Measurements from ENCODE around the gene CYP3A4. TPM values are rescaled to one million over a fixed set of nuclear protein-coding genes. Genes with fewer than 3 reads are reported as not detected.
"Not testable (repeated sequence)": the region's sequence is repeated elsewhere in the genome, so short reads cannot be mapped to it uniquely, and the experiment has no call there.

Gene CYP3A4
- total and polyA plus RNA-seq, 12 donors = 0.14 to 34.6 (median 1.00) TPM

DNA sequence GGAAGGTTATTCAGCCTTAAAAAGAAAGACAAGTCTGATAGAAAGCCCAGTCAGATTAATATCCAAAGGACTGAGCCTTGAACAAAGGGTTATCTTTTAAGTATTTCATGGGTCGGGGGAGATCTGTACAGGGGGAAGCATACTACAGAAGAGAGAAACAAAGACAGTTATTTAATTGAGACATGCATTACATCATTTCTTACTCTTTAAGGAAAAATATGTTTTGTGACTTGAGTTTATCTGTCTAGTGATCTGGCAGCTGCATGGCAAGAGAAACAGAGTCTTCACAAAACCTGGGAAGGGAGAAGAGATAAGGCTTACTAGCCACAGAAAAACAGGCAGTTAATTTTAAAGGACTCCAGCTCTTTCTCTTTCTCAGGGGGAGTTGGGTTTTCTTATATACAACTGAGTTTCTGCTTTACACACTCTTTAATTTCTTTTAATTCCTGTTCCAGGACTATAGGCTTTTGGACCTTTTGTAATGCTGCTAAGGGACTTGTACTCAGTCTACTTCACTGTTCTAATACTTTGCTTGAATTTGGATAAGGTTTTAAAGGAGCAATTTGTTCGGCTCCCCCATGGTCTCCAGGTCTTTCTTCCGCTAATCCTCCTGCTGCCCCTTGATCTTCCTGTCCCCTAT lies 23.0 kb upstream of the CYP3A4 start:
- TF ChIP-seq, protein P1, sequence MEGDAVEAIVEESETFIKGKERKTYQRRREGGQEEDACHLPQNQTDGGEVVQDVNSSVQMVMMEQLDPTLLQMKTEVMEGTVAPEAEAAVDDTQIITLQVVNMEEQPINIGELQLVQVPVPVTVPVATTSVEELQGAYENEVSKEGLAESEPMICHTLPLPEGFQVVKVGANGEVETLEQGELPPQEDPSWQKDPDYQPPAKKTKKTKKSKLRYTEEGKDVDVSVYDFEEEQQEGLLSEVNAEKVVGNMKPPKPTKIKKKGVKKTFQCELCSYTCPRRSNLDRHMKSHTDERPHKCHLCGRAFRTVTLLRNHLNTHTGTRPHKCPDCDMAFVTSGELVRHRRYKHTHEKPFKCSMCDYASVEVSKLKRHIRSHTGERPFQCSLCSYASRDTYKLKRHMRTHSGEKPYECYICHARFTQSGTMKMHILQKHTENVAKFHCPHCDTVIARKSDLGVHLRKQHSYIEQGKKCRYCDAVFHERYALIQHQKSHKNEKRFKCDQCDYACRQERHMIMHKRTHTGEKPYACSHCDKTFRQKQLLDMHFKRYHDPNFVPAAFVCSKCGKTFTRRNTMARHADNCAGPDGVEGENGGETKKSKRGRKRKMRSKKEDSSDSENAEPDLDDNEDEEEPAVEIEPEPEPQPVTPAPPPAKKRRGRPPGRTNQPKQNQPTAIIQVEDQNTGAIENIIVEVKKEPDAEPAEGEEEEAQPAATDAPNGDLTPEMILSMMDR (IDR thresholded peaks at IDR 0.05) = no peak
- WGBS, 4 donors = 69 to 73% (median 73%) methylated on average over 3 of the region's 3 CpGs
- H3K27ac ChIP-seq = no peak overlapping the region
- H3K4me3 ChIP-seq = no peak overlapping the region
- no peaks in the 10 kb centered on the region for H3K4me1 ChIP-seq (replicated peaks in 1 of 2)
- H3K36me3 ChIP-seq (replicated peaks in 1 of 2) = no peaks in the 10 kb centered on the region
- H3K9me3 ChIP-seq (replicated peaks in 1 of 3) = peaks cover 0 to 5% (median 0%) of the 10 kb centered on the region in 3 donors
- intact Hi-C loops (cut with DNase I) = no loop called here
- no peaks in the 10 kb centered on the region for H3K27me3 ChIP-seq
- DNase-seq = no peak

DNA sequence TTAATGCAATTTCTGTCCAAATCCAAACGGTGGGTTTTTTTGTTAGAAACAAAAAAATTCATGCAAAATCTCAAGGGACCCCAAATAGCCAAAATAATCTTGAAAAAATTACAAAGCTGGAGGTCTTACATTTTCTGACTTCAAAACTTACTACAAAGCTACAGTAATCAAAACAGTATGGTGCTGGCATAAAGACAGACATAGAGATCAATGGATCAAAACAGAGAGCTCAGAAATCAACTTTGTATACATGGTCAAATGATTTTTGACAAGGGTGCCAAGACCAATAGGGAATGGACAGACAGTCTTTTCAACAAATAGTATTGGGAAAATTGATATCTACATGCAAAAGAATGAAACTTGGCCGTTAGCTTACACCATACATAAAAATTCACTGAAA lies 21.7 kb upstream of the CYP3A4 start:
- H3K27me3 ChIP-seq = no peaks in the 10 kb centered on the region
- peaks cover 0 to 5% (median 0%) of the 10 kb centered on the region in 3 donors for H3K9me3 ChIP-seq (replicated peaks in 1 of 3)
- no peaks in the 10 kb centered on the region for H3K36me3 ChIP-seq (replicated peaks in 1 of 2)
- H3K27ac ChIP-seq = no peak overlapping the region
- intact Hi-C loops (cut with DNase I) = no loop called here
- no peaks in the 10 kb centered on the region for H3K4me1 ChIP-seq (replicated peaks in 1 of 2)
- no peak overlapping the region for H3K4me3 ChIP-seq
- DNase-seq = no peak
- TF ChIP-seq, protein P1 (IDR thresholded peaks at IDR 0.05) = no peak
- no peak for TF ChIP-seq POLR2A (IDR thresholded peaks at IDR 0.05)
- WGBS, 4 donors = 85 to 92% (median 88%) methylated on average over 2 of the region's 2 CpGs

DNA sequence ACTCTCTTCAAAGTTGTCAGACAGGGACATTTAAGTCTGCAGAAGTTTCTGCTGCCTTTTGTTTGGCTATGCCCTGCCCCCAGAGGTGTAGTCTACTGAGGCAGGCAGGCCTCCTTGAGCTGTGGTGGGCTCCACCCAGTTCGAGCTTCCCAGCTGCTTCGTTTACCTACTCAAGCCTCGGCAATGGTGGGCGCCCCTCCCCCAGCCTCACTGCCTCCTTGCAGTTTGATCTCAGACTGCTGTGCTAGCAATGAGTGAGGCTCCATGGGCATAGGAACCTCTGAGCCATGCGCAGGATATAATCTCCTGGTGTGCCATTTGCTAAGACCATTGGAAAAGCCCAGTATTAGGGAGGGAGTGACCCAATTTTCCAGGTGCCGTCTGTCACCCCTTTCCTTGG lies 19.1 kb upstream of the CYP3A4 start:
- DNase-seq; H3K27ac ChIP-seq; H3K27me3 ChIP-seq; H3K4me1 ChIP-seq (replicated peaks in 1 of 2); intact Hi-C loops (cut with DNase I); H3K9me3 ChIP-seq (replicated peaks in 1 of 3); H3K4me3 ChIP-seq; H3K36me3 ChIP-seq (replicated peaks in 1 of 2): not testable (repeated sequence)
- 80 to 85% (median 83%) methylated on average over 5 to 6 of the region's 6 CpGs for WGBS, 4 donors

DNA sequence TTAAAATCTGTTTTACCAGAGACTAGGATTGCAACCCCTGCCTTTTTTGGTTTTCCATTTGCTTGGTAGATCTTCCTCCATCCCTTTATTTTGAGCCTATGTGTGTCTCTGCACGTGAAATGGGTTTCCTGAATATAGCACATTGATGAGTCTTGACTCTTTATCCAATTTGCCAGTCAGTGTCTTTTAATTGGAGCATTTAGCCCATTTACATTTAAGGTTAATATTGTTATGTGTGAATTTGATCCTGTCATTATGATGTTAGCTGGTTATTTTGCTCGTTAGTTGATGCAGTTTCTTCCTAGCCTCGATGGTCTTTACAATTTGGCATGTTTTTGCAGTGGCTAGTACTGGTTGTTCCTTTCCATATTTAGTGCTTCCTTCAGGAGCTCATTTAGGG lies 17.4 kb upstream of the CYP3A4 start:
- H3K27me3 ChIP-seq; H3K9me3 ChIP-seq (replicated peaks in 1 of 3); DNase-seq; H3K4me3 ChIP-seq; H3K27ac ChIP-seq; H3K4me1 ChIP-seq (replicated peaks in 1 of 2); H3K36me3 ChIP-seq (replicated peaks in 1 of 2); intact Hi-C loops (cut with DNase I): not testable (repeated sequence)
- 80 to 92% (median 84%) methylated on average over 1 to 3 of the region's 3 CpGs for WGBS, 4 donors

DNA sequence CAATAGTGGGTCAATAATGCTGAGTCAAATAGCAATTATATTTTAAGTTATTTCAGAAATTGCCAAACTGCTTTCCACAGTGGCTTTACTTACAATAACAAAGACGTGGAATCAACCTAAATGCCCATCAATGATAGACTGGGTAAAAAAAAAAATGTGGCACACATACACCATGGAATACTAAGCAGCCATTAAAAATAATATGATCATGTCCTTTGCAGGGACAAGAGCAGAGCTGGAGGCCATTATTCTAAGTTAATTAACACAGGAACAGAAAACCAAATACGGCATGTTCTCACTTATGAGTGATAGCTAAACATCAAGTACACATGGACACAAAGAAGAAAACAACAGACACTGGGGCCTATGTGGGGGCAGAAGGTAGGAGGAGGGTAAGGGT lies 15.0 kb upstream of the CYP3A4 start:
- no peak for TF ChIP-seq POLR2A (IDR thresholded peaks at IDR 0.05)
- Histone ChIP-seq H3K27ac (no peak overlapping the region), H3K4me1 (replicated peaks in 1 of 2) (no peaks in the 10 kb centered on the region), H3K9me3 (replicated peaks in 1 of 3) (no peaks in the 10 kb centered on the region), H3K4me3 (no peak overlapping the region), H3K27me3 (no peaks in the 10 kb centered on the region), H3K36me3 (replicated peaks in 1 of 2) (no peaks in the 10 kb centered on the region)
- 81 to 94% (median 89%) methylated on average over 2 of the region's 2 CpGs for WGBS, 4 donors
- DNase-seq = no peak
- intact Hi-C loops (cut with DNase I) = no loop called here

DNA sequence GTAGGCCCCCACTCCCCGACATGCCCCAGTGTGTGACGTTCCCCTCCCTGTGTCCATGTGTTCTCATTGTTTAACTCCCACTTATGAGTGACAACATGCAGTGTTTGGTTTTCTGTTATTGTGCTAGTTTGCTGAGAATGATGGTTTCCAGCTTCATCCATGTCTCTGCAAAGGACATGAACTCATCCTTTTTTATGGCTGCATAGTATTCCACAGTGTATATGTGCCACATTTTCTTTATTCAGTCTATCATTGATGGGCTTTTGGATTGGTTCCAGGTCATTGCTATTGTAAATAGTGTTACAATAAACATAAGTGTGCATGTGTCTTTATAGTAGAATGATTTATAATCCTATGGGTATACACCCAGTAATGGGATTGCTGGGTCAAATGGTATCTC lies 11.9 kb upstream of the CYP3A4 start:
- H3K27me3 ChIP-seq; H3K27ac ChIP-seq; DNase-seq; H3K9me3 ChIP-seq (replicated peaks in 1 of 3); H3K4me3 ChIP-seq; H3K36me3 ChIP-seq (replicated peaks in 1 of 2); intact Hi-C loops (cut with DNase I): not testable (repeated sequence)
- peaks cover 10 to 11% of the 10 kb centered on the region in 2 donors for H3K4me1 ChIP-seq (replicated peaks in 1 of 2)
- 46 to 92% (median 65%) methylated on average over 2 of the region's 2 CpGs for whole genome bisulfite sequencing, 4 donors

Data from adrenal gland (tissue), 12 donors.